Tibial nerve (tissue), 4 donors: Measurements from ENCODE around the gene NINJ1. TPM values are rescaled to one million over a fixed set of nuclear protein-coding genes. Genes with fewer than 3 reads are reported as not detected.
A peak's percentile ranks its signal among the peaks of the same experiment; 100 is the strongest.

Experiments
- DNase-seq, 2 donors: peaks; one replicate each; pipeline ENCODE4 v3.0.0-alpha.2; 2019; ENCODE audit warnings: low spot score in 2 of 2
- H3K27ac ChIP-seq, 4 donors: fragments of 200-600 bp; sonication (generic) in 3 of 4; one replicate each; pipeline ENCODE4 v1.5.1; 2017 to 2019; ENCODE audit warnings: mild to moderate bottlenecking in 1 of 4
- H3K27me3 ChIP-seq, 2 donors: fragments of 200-600 bp; sonication (generic) in 1 of 2; one replicate each; pipeline versions ENCODE4 v1.5.1 to v1.6.0; 2017 to 2019
- H3K36me3 ChIP-seq, 3 donors: fragments of 200-600 bp; sonication (generic); one replicate each; pipeline ENCODE4 v1.5.1; 2018 to 2019
- H3K4me1 ChIP-seq, 4 donors: fragments of 200-600 bp; sonication (generic) in 3 of 4; one replicate each; pipeline ENCODE4 v1.5.1; 2017 to 2019
- H3K4me3 ChIP-seq, 4 donors: fragments of 200-600 bp; sonication (generic) in 3 of 4; one replicate each; pipeline ENCODE4 v1.5.1; 2017 to 2019; ENCODE audit warnings: mild to moderate bottlenecking in 1 of 4, moderate library complexity in 1 of 4
- H3K9me3 ChIP-seq, 4 donors: fragments of 200-600 bp; sonication (generic) in 3 of 4; one replicate each; pipeline ENCODE4 v1.5.1; 2017 to 2019
- EP300 ChIP-seq, 2 donors: sonication (generic); formaldehyde crosslinking; IDR thresholded peaks; one replicate each; pipeline ENCODE4 v1.6.1; 2017; ENCODE audit warnings: antibody characterized with exemption in 2 of 2, mild to moderate bottlenecking in 1 of 2
- POLR2A ChIP-seq, 2 donors: fragments of 450-650 bp; IDR thresholded peaks; one replicate each; pipeline ENCODE4 v1.6.1; 2017; ENCODE audit warnings: antibody characterized with exemption in 2 of 2, mild to moderate bottlenecking in 2 of 2, moderate library complexity in 2 of 2
- WGBS, 2 donors: methylation state at CpG; one replicate each; pipeline ENCODE4 v1.1.5; 2018; 5-methylcytosine and 5-hydroxymethylcytosine counted together
- total RNA-seq, 4 donors: library from RNA; depleted of rRNA; stranded (reverse); fragments of >200 nt; gene quantifications; one replicate each; pipeline ENCODE4 v1.1.0, GENCODE V29; 2016
- TF ChIP-seq, protein P1 (sequence below), 5 experiments: fragments of 200-600 bp in 3 of 5; fragments of 450-650 bp in 2 of 5; sonication (generic) in 3 of 5; IDR thresholded peaks; one replicate each; pipeline ENCODE4 v1.5.1; 2016 to 2019; ENCODE audit warnings: antibody characterized with exemption in 5 of 5, mild to moderate bottlenecking in 3 of 5, moderate library complexity in 2 of 5

NINJ1 gene
- total RNA-seq, 4 donors from 2014 or later, result 48.2 to 98.8 (median 72.9) TPM

DNA sequence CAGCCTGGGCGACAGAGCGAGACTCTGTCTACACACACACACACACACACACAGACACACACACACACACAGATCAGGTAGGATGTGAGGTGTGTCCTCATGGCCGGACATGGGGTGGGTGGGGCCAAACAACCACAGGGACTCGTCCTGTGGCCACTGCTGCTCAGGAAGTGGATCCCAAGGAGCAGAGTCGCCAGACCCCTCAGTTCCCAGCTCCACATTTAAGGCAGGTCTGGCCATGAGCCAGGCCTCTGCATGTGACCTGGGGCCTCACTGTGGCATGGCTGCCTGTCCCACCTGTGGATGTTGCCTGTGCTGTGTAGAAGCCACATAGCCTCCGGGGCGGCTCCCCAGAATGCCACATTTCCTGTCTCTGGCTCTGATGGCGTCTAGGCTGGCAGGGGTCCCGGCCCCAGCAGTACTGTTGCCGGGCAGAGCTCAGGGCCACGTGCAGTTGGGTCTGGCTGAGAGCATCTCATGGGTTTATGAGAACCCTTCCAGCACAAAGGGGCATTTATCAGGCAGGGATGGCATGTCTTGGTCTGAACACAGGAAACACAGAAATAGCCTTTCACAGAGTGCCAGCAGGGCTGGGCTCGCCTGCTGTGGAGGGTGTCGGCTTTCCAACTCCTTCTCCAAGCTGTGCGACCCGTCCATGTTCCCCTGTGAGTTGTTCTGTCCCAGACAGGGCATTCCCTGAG lies 9.9 kb upstream of the NINJ1 start:
- H3K27me3 ChIP-seq, result no peaks in the 10 kb centered on the region
- H3K4me3 ChIP-seq, result peak overlapping the region in 1 of 4 donors; percentile 3
- H3K27ac ChIP-seq, result peak overlapping the region; percentile 23 to 93 (median 80)
- WGBS, 2 donors, result 31 to 32% methylated on average over 10 to 15 of the region's 15 CpGs
- DNase-seq, result no peak
- H3K9me3 ChIP-seq, result no peaks in the 10 kb centered on the region
- TF ChIP-seq POLR2A (IDR thresholded peaks at IDR 0.05) (peak in 1 of 2 donors; percentile 11), EP300 (IDR thresholded peaks at IDR 0.05) (peak in 1 of 2 donors; percentile 87)
- TF ChIP-seq, protein P1, sequence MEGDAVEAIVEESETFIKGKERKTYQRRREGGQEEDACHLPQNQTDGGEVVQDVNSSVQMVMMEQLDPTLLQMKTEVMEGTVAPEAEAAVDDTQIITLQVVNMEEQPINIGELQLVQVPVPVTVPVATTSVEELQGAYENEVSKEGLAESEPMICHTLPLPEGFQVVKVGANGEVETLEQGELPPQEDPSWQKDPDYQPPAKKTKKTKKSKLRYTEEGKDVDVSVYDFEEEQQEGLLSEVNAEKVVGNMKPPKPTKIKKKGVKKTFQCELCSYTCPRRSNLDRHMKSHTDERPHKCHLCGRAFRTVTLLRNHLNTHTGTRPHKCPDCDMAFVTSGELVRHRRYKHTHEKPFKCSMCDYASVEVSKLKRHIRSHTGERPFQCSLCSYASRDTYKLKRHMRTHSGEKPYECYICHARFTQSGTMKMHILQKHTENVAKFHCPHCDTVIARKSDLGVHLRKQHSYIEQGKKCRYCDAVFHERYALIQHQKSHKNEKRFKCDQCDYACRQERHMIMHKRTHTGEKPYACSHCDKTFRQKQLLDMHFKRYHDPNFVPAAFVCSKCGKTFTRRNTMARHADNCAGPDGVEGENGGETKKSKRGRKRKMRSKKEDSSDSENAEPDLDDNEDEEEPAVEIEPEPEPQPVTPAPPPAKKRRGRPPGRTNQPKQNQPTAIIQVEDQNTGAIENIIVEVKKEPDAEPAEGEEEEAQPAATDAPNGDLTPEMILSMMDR (IDR thresholded peaks at IDR 0.05), result no peak
- H3K36me3 ChIP-seq, result no peaks in the 10 kb centered on the region
- peaks cover 0 to 22% (median 9%) of the 10 kb centered on the region in 4 donors for H3K4me1 ChIP-seq

DNA sequence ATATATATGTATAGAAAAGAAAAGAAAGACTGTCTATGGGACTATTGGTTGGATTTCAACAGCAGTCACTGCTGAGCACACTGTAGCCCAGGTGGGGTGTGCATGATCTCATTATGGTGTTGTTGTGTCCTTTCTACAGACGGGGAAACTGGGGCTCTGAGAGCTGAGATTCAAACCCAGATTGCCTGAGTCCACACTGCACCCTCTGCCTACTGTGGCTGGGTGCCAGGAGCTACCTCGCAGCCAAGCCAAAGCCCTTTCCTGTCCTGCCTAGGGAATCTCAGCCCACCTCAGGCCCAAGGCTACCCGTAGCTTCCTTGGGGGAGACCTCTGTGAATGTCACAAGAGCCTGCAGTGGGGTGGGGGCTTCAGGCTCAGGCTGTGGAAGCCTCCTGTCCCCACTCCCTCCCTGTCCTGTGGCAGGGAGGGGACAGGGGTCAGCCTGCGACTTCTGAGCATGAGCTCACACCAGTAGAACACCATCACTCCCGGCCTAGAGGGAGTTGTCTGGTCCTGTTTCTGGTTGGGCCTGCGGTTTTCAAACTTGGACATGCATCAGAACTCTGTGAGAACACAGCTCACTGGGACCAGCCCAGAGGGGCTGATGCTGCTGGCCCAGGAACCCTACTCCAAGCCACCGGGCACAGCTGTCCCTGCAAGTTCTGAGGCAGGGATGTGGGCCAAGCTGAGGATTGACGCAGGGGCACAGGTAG lies 7.9 kb upstream of the NINJ1 start:
- H3K4me3 ChIP-seq, result no peak overlapping the region
- no peak for DNase-seq
- H3K9me3 ChIP-seq, result peaks cover 0 to 6% (median 0%) of the 10 kb centered on the region in 4 donors
- no peaks in the 10 kb centered on the region for H3K27me3 ChIP-seq
- TF ChIP-seq POLR2A (IDR thresholded peaks at IDR 0.05) (no peak), EP300 (IDR thresholded peaks at IDR 0.05) (no peak)
- TF ChIP-seq, protein P1 (IDR thresholded peaks at IDR 0.05), result no peak
- H3K36me3 ChIP-seq, result no peaks in the 10 kb centered on the region
- peaks cover 0 to 22% (median 9%) of the 10 kb centered on the region in 4 donors for H3K4me1 ChIP-seq
- peak overlapping the region in 2 of 4 donors; percentile 11 to 53 for H3K27ac ChIP-seq
- 64 to 76% methylated on average over 6 to 8 of the region's 8 CpGs for WGBS, 2 donors

DNA sequence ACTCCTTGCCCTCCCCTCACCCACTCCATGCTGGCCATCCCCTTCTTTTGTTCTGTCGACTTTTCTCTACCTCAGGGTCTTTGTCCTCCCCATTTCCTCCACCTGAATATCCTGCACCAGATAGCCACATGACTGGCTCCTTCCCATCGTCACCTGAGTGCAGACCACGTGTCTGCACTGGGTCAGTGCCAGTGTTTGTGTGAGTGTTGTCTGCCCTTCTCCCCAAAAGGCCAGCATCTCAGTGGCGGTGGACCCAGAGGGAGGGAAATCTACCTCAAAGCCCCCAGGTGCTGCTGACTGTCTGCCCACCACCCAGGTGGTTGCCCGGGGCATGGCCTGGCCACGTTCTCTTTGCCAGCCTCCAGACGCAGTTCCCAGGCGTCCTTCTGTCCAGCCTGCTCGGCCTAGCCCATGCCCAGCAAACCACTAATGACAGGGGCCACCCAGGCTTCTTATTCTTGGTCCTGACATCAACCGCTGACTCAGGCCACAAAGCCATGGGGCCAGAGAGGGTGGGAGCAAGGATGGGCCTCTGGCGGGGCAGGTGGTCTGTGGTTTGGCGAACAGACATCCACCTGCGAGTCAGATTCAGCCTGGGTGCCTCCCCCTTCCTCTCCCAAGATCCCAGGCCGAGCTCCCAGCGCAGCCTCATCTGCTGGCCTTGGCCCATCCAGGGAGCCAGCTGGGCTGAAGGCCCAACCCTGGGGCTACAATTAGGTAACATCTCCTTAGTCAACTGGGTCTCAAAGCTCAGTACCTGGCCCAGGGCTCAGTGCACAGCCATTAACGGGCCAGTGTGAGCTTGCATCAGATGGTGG lies 5.5 kb upstream of the NINJ1 start:
- WGBS, 2 donors, result 78 to 91% methylated on average over 13 to 16 of the region's 16 CpGs
- H3K27me3 ChIP-seq, result no peaks in the 10 kb centered on the region
- H3K9me3 ChIP-seq, result peaks cover 0 to 6% (median 0%) of the 10 kb centered on the region in 4 donors
- no peak overlapping the region for H3K4me3 ChIP-seq
- H3K4me1 ChIP-seq, result peaks cover 0 to 39% (median 15%) of the 10 kb centered on the region in 4 donors
- H3K27ac ChIP-seq, result no peak overlapping the region
- no peak for DNase-seq
- TF ChIP-seq POLR2A (IDR thresholded peaks at IDR 0.05) (no peak), EP300 (IDR thresholded peaks at IDR 0.05) (no peak)
- TF ChIP-seq, protein P1 (IDR thresholded peaks at IDR 0.05), result no peak
- no peaks in the 10 kb centered on the region for H3K36me3 ChIP-seq

DNA sequence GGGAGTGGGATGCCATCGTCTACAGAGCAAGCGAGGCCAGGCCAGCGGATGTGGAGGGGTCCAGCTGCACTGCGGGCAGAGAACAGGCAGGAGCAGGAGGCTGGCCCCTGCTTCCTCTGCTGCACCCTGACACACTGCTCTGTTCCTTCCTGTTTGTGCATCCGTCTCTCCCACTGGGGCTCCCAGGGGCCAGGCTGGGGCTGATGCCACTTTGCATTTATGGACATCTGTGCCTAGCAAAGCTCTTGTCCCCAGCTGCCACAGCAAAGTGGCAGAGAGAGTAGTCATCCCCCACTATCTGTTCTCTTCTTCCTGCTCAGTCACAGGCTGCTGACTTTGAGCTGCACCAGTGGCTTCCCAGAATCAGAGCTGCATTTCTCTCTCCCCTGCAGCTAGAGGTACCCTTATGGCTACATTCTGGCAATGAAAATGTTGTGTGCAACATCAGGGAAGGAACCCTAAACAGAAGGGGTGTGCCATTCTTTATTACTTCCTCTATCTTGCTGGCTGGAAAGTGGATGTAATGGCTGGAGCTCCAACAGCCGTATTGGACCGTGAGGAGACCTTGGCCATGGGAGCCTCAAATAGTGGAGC lies 4.2 kb upstream of the NINJ1 start:
- H3K9me3 ChIP-seq, result peaks cover 0 to 6% (median 0%) of the 10 kb centered on the region in 4 donors
- TF ChIP-seq POLR2A (IDR thresholded peaks at IDR 0.05), result no peak
- no peak for TF ChIP-seq EP300 (IDR thresholded peaks at IDR 0.05)
- TF ChIP-seq, protein P1 (IDR thresholded peaks at IDR 0.05), result no peak
- H3K27me3 ChIP-seq, result no peaks in the 10 kb centered on the region
- H3K4me3 ChIP-seq, result no peak overlapping the region
- no peak for DNase-seq
- no peak overlapping the region for H3K27ac ChIP-seq
- peaks cover 0 to 31% (median 11%) of the 10 kb centered on the region in 4 donors for H3K4me1 ChIP-seq
- H3K36me3 ChIP-seq, result no peaks in the 10 kb centered on the region
- WGBS, 2 donors, result 59 to 85% methylated on average over 5 to 7 of the region's 7 CpGs
